ENCODE measurements around the gene KCNH4.

The KCNH4 gene

DNA sequence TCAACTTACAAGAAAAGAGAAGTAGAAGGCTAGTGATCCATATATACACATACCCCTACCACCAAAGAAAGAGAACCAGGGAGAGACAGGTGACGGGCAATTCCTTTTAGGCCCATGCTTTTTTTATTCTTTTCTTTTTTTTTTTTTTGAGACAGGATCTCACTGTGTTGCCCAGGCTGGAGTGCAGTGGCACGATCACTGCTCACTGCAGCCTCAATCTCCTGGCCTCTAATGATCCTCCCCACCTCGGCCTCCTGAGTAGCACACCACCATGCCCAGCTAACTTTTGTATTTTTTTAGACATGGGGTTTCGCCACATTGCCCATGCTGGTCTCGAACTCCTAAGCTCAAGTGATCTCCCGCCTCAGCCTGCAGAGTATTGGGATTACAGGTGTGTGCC, 53.5 kb downstream of the KCNH4 start:
- H3K23ac ChIP-seq (ENCODE audit: low read length in 2 of 2) = no peak overlapping the region
- H2BK12ac ChIP-seq (ENCODE audit: low read length in 2 of 2) = no peak overlapping the region
- no peak overlapping the region for H3K14ac ChIP-seq (ENCODE audit: low read length in 2 of 2)
- no peak overlapping the region for H2AK5ac ChIP-seq (ENCODE audit: low read length, severe bottlenecking)
- peaks cover 4% of the 10 kb centered on the region for H3K4me1 ChIP-seq (ENCODE audit: control insufficient read depth, insufficient read depth, low read depth, low read length)
- no peak overlapping the region for H3K4ac ChIP-seq (ENCODE audit: low read depth in 1 of 2, low read length in 2 of 2)
- no peak overlapping the region for H2AFZ ChIP-seq (ENCODE audit: low read depth, low read length)
- H3K18ac ChIP-seq (ENCODE audit: low read depth in 1 of 2, low read length in 2 of 2) = no peak overlapping the region
- peaks cover 64 to 67% of the 10 kb centered on the region in 2 experiments for H3K36me3 ChIP-seq (ENCODE audit: control insufficient read depth in 1 of 2, insufficient read depth in 2 of 2, low read depth in 1 of 2, low read length in 2 of 2)
- no peak for DNase-seq
- no peak overlapping the region for H4K91ac ChIP-seq (ENCODE audit: low read length)
- H2BK5ac ChIP-seq (ENCODE audit: low read depth, low read length, poor library complexity, severe bottlenecking) = no peak overlapping the region
- no peaks in the 10 kb centered on the region for H3K9me3 ChIP-seq (ENCODE audit: control insufficient read depth, low read length)
- no peak overlapping the region for H4K8ac ChIP-seq (ENCODE audit: low read length)
- WGBS = 85% methylated on average over 6 of the region's 6 CpGs
- peaks cover 30% of the 10 kb centered on the region for H3K79me1 ChIP-seq (replicated peaks; ENCODE audit: low read length, poor library complexity, severe bottlenecking)
- no peak overlapping the region for H3K9ac ChIP-seq (ENCODE audit: low read length)
- no peak overlapping the region for H2BK120ac ChIP-seq (ENCODE audit: low read depth, low read length)
- no peak overlapping the region for H3K4me2 ChIP-seq (ENCODE audit: low read length, poor library complexity, severe bottlenecking)
- no peak overlapping the region for H3K27ac ChIP-seq (ENCODE audit: low read length, poor library complexity, severe bottlenecking)
- no peak overlapping the region for H2BK15ac ChIP-seq (ENCODE audit: low read depth, poor library complexity, severe bottlenecking)
- H3K4me3 ChIP-seq (ENCODE audit: insufficient read depth in 1 of 2, low read depth in 1 of 2, low read length in 2 of 2) = no peak overlapping the region
- no peaks in the 10 kb centered on the region for H3K27me3 ChIP-seq (ENCODE audit: control insufficient read depth in 1 of 2, insufficient read depth in 1 of 2, low read length in 2 of 2)

DNA sequence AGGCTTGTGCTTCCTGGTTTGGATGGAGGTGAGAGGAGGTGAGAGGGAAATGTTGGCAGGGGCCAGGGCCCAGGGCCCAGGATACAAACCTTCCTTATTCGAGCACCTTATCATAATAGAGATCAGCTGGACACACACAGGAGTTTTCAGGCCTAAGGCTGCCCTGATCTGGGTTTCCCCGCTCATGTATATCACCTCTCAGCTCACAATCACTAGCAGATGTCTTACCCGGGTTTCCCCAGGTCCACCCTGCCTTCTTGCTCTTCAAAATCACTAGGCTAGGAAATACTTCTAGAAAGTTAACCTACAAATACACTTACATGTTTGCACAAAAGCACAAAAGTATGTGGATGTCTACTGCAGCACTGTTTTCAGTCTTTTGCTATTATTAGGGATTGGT, 54.1 kb downstream of the KCNH4 start:
- H3K4me1 ChIP-seq (ENCODE audit: control insufficient read depth, insufficient read depth, low read depth, low read length) = peaks cover 2% of the 10 kb centered on the region
- H2BK120ac ChIP-seq (ENCODE audit: low read depth, low read length) = no peak overlapping the region
- no peak overlapping the region for H3K23ac ChIP-seq (ENCODE audit: low read length in 2 of 2)
- no peak overlapping the region for H3K4me2 ChIP-seq (ENCODE audit: low read length, poor library complexity, severe bottlenecking)
- peaks cover 30% of the 10 kb centered on the region for H3K79me1 ChIP-seq (replicated peaks; ENCODE audit: low read length, poor library complexity, severe bottlenecking)
- H3K27me3 ChIP-seq (ENCODE audit: control insufficient read depth in 1 of 2, insufficient read depth in 1 of 2, low read length in 2 of 2) = no peaks in the 10 kb centered on the region
- no peak overlapping the region for H3K18ac ChIP-seq (ENCODE audit: low read depth in 1 of 2, low read length in 2 of 2)
- H2AFZ ChIP-seq (ENCODE audit: low read depth, low read length) = no peak overlapping the region
- no peak overlapping the region for H3K27ac ChIP-seq (ENCODE audit: low read length, poor library complexity, severe bottlenecking)
- no peak overlapping the region for H2BK5ac ChIP-seq (ENCODE audit: low read depth, low read length, poor library complexity, severe bottlenecking)
- no peak overlapping the region for H4K8ac ChIP-seq (ENCODE audit: low read length)
- H3K9me3 ChIP-seq (ENCODE audit: control insufficient read depth, low read length) = no peaks in the 10 kb centered on the region
- no peak for DNase-seq
- no peak overlapping the region for H3K4me3 ChIP-seq (ENCODE audit: insufficient read depth in 1 of 2, low read depth in 1 of 2, low read length in 2 of 2)
- H3K36me3 ChIP-seq (ENCODE audit: control insufficient read depth in 1 of 2, insufficient read depth in 2 of 2, low read depth in 1 of 2, low read length in 2 of 2) = peaks cover 64 to 71% of the 10 kb centered on the region in 2 experiments
- H2BK15ac ChIP-seq (ENCODE audit: low read depth, poor library complexity, severe bottlenecking) = no peak overlapping the region
- no peak overlapping the region for H2AK5ac ChIP-seq (ENCODE audit: low read length, severe bottlenecking)
- H3K14ac ChIP-seq (ENCODE audit: low read length in 2 of 2) = no peak overlapping the region
- H3K9ac ChIP-seq (ENCODE audit: low read length) = no peak overlapping the region
- 100% methylated on average over 3 of the region's 3 CpGs for WGBS
- H3K4ac ChIP-seq (ENCODE audit: low read depth in 1 of 2, low read length in 2 of 2) = no peak overlapping the region
- no peak overlapping the region for H4K91ac ChIP-seq (ENCODE audit: low read length)
- H2BK12ac ChIP-seq (ENCODE audit: low read length in 2 of 2) = no peak overlapping the region

DNA sequence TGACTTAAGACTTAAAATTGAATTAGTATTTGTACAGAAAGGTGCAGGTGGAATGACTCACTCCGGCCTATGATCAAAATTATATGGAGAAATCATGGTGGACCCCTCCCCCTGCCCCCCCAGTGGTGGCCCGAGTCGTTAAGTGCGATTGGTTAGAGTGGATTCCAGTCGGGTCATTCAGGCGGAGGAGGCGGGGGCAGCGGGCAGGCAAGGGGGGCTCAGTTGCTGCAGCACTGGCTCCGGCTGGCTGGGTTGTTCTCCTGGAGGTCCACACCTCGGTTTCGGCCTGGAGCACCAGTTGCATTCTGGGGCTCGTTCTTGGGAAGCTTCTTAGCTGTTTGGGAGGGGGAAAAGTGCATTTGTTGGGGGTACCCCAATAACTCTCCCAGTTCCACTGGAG, 55.4 kb downstream of the KCNH4 start:
- Histone ChIP-seq H3K14ac (ENCODE audit: low read length in 2 of 2) (no peak overlapping the region), H2AK5ac (ENCODE audit: low read length, severe bottlenecking) (no peak overlapping the region), H3K79me1 (replicated peaks; ENCODE audit: low read length, poor library complexity, severe bottlenecking) (peaks cover 29% of the 10 kb centered on the region), H3K9me3 (ENCODE audit: control insufficient read depth, low read length) (no peaks in the 10 kb centered on the region), H3K27ac (ENCODE audit: low read length, poor library complexity, severe bottlenecking) (no peak overlapping the region), H3K4me2 (ENCODE audit: low read length, poor library complexity, severe bottlenecking) (no peak overlapping the region), H2BK120ac (ENCODE audit: low read depth, low read length) (no peak overlapping the region), H3K9ac (ENCODE audit: low read length) (no peak overlapping the region), H2BK12ac (ENCODE audit: low read length in 2 of 2) (no peak overlapping the region), H3K23ac (ENCODE audit: low read length in 2 of 2) (no peak overlapping the region), H3K36me3 (ENCODE audit: control insufficient read depth in 1 of 2, insufficient read depth in 2 of 2, low read depth in 1 of 2, low read length in 2 of 2) (peaks cover 60 to 71% of the 10 kb centered on the region in 2 experiments), H3K4me1 (ENCODE audit: control insufficient read depth, insufficient read depth, low read depth, low read length) (peaks cover 4% of the 10 kb centered on the region), H2AFZ (ENCODE audit: low read depth, low read length) (no peak overlapping the region), H3K18ac (ENCODE audit: low read depth in 1 of 2, low read length in 2 of 2) (no peak overlapping the region), H2BK5ac (ENCODE audit: low read depth, low read length, poor library complexity, severe bottlenecking) (no peak overlapping the region), H4K91ac (ENCODE audit: low read length) (no peak overlapping the region), H3K4ac (ENCODE audit: low read depth in 1 of 2, low read length in 2 of 2) (no peak overlapping the region), H4K8ac (ENCODE audit: low read length) (no peak overlapping the region), H3K4me3 (ENCODE audit: insufficient read depth in 1 of 2, low read depth in 1 of 2, low read length in 2 of 2) (no peak overlapping the region), H2BK15ac (ENCODE audit: low read depth, poor library complexity, severe bottlenecking) (no peak overlapping the region), H3K27me3 (ENCODE audit: control insufficient read depth in 1 of 2, insufficient read depth in 1 of 2, low read length in 2 of 2) (no peaks in the 10 kb centered on the region)
- no peak for DNase-seq
- 93% methylated on average over 12 of the region's 12 CpGs for WGBS

DNA sequence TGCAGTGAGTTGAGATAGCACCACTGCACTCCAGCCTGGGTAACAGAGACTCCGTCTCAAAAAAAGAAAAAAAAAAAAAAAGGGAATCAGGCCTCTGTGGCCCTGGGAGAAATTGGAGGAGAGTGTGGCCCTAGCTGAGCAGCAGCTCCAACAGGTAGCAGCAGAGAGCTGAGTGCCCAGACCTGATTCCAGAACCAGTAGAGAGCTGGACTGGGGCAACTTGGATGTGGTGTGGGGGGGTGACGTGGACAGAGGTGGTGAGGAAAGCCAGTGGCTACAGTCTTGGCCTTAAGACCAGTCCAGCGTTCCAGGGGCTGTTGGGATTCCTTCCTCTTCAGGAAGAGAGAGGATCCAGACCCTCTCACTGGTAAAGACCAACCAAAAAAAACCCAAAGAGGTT, 56.7 kb downstream of the KCNH4 start:
- H3K4me1 ChIP-seq (ENCODE audit: control insufficient read depth, insufficient read depth, low read depth, low read length) = peaks cover 7% of the 10 kb centered on the region
- no peaks in the 10 kb centered on the region for H3K27me3 ChIP-seq (ENCODE audit: control insufficient read depth in 1 of 2, insufficient read depth in 1 of 2, low read length in 2 of 2)
- H2BK5ac ChIP-seq (ENCODE audit: low read depth, low read length, poor library complexity, severe bottlenecking) = no peak overlapping the region
- no peak overlapping the region for H4K8ac ChIP-seq (ENCODE audit: low read length)
- no peak overlapping the region for H2AK5ac ChIP-seq (ENCODE audit: low read length, severe bottlenecking)
- peaks cover 24% of the 10 kb centered on the region for H3K79me1 ChIP-seq (replicated peaks; ENCODE audit: low read length, poor library complexity, severe bottlenecking)
- no peak overlapping the region for H3K14ac ChIP-seq (ENCODE audit: low read length in 2 of 2)
- no peak overlapping the region for H3K4me3 ChIP-seq (ENCODE audit: insufficient read depth in 1 of 2, low read depth in 1 of 2, low read length in 2 of 2)
- no peak overlapping the region for H3K4me2 ChIP-seq (ENCODE audit: low read length, poor library complexity, severe bottlenecking)
- H2BK15ac ChIP-seq (ENCODE audit: low read depth, poor library complexity, severe bottlenecking) = no peak overlapping the region
- no peak overlapping the region for H2AFZ ChIP-seq (ENCODE audit: low read depth, low read length)
- no peak overlapping the region for H2BK12ac ChIP-seq (ENCODE audit: low read length in 2 of 2)
- H3K9ac ChIP-seq (ENCODE audit: low read length) = no peak overlapping the region
- WGBS = 83% methylated on average over 2 of the region's 3 CpGs
- DNase-seq = no peak
- H3K18ac ChIP-seq (ENCODE audit: low read depth in 1 of 2, low read length in 2 of 2) = no peak overlapping the region
- no peak overlapping the region for H4K91ac ChIP-seq (ENCODE audit: low read length)
- peaks cover 49 to 65% of the 10 kb centered on the region in 2 experiments for H3K36me3 ChIP-seq (ENCODE audit: control insufficient read depth in 1 of 2, insufficient read depth in 2 of 2, low read depth in 1 of 2, low read length in 2 of 2)
- no peak overlapping the region for H3K4ac ChIP-seq (ENCODE audit: low read depth in 1 of 2, low read length in 2 of 2)
- no peaks in the 10 kb centered on the region for H3K9me3 ChIP-seq (ENCODE audit: control insufficient read depth, low read length)
- H2BK120ac ChIP-seq (ENCODE audit: low read depth, low read length) = no peak overlapping the region
- H3K27ac ChIP-seq (ENCODE audit: low read length, poor library complexity, severe bottlenecking) = no peak overlapping the region
- H3K23ac ChIP-seq (ENCODE audit: low read length in 2 of 2) = no peak overlapping the region
